PFSK-1 (cell line): ENCODE results near the gene ACAA1.

Source experiments
- FOXP2 ChIP-seq: optimal IDR thresholded peaks from 2 replicates; pipeline ENCODE3; 2011; ENCODE audit warnings: borderline replicate concordance, control low read depth, inconsistent platforms; ENCODE audit not compliant: insufficient read depth; ENCODE audit errors: extremely low read length, extremely low read depth
- POLR2AphosphoS5 ChIP-seq: IDR thresholded peaks from 2 replicates; pipeline ENCODE4 v1.6.1; 2012; ENCODE audit warnings: low read depth, mild to moderate bottlenecking, control low read depth, low read length, moderate library complexity
- REST ChIP-seq, 2 experiments: IDR thresholded peaks; 2 replicates each; pipeline versions ENCODE4 v1.6.1 to v1.8.0; 2011 to 2012; ENCODE audit warnings: low read depth in 2 of 2, low read length in 2 of 2, control low read depth in 1 of 2, inconsistent platforms in 1 of 2, mild to moderate bottlenecking in 1 of 2, moderate library complexity in 1 of 2; ENCODE audit not compliant: insufficient read depth in 1 of 2
- SIN3A ChIP-seq: IDR thresholded peaks from 2 replicates; pipeline ENCODE4 v1.6.1; 2012; ENCODE audit warnings: mild to moderate bottlenecking, low read length, moderate library complexity, borderline replicate concordance; ENCODE audit not compliant: insufficient read depth
- TAF1 ChIP-seq: IDR thresholded peaks from 2 replicates; pipeline ENCODE4 v1.6.1; 2012; ENCODE audit warnings: low read length, control low read depth, borderline replicate concordance; ENCODE audit not compliant: insufficient read depth

Gene ACAA1

GRCh38 chr3:38149708-38150107 lies 12.8 kb upstream of the ACAA1 start:
- TF ChIP-seq REST (IDR thresholded peaks at IDR 0.05; ENCODE audit: insufficient read depth in 1 of 2, low read depth in 2 of 2, low read length in 2 of 2) = no peak
- TF ChIP-seq FOXP2 = no peak
- TF ChIP-seq SIN3A = no peak
- no peak for TF ChIP-seq TAF1
- TF ChIP-seq POLR2AphosphoS5 = no peak

- TF ChIP-seq SIN3A (no peak), POLR2AphosphoS5 (no peak), REST (IDR thresholded peaks at IDR 0.05; ENCODE audit: insufficient read depth in 1 of 2, low read depth in 2 of 2, low read length in 2 of 2) (no peak)
These were observed 11.5 kb upstream of the ACAA1 start for GRCh38 chr3:38148311-38148882.

GRCh38 chr3:38147421-38147820 lies 10.5 kb upstream of the ACAA1 start:
- no peak for TF ChIP-seq SIN3A
- TF ChIP-seq TAF1 = no peak
- no peak for TF ChIP-seq REST (IDR thresholded peaks at IDR 0.05; ENCODE audit: insufficient read depth in 1 of 2, low read depth in 2 of 2, low read length in 2 of 2)
- TF ChIP-seq FOXP2 = no peak
- TF ChIP-seq POLR2AphosphoS5 = no peak

GRCh38 chr3:38146504-38146903 lies 9.6 kb upstream of the ACAA1 start:
- TF ChIP-seq TAF1 = no peak
- TF ChIP-seq POLR2AphosphoS5 = no peak
- no peak for TF ChIP-seq FOXP2
- no peak for TF ChIP-seq SIN3A
- TF ChIP-seq REST (IDR thresholded peaks at IDR 0.05; ENCODE audit: insufficient read depth in 1 of 2, low read depth in 2 of 2, low read length in 2 of 2) = no peak

GRCh38 chr3:38143511-38143910 lies 6.6 kb upstream of the ACAA1 start:
- no peak for TF ChIP-seq FOXP2
